ENCODE measurements around the gene AHRR.

Gene AHRR

DNA sequence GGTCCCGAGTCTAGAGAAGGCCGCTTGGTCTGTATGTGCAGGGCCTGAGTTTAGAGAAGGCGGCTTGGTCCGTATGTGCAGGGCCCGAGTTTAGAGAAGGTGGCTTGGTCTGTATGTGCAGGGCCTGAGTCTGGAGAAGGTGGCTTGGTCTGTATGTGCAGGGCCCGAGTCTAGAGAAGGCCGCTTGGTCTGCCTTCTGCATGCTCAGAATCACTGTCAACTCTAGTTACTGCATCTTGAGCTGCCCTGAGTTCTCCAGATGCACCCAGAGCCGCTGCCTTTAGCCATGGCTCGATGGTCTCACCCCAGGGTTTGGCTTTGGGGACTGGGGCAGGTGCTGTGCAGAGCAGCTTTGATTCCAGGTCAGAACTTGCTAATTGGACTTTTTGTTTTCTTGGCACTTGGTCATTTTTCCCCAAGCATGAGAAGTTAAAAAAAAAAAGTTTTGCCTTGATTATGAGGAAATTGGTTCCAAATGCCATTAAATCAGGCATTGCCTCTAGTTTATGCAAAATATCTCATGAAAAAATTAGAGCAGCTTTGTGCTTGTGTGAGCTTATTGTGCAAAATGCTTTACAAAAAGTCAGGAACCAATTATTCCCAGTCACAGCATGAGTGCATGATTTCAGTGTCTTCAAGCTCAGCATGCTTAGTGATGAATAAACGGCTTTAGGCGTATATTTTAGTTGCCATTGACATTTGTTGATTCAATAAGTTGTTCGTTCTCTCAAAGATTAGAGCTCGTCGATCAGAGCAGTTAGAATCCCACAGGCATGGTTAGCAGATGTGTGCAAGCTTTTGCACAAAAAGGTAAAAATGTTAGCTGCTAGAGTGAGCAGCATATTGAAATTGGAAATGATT lies 96.0 kb downstream of the AHRR start:
- DNase-seq = no peak

DNA sequence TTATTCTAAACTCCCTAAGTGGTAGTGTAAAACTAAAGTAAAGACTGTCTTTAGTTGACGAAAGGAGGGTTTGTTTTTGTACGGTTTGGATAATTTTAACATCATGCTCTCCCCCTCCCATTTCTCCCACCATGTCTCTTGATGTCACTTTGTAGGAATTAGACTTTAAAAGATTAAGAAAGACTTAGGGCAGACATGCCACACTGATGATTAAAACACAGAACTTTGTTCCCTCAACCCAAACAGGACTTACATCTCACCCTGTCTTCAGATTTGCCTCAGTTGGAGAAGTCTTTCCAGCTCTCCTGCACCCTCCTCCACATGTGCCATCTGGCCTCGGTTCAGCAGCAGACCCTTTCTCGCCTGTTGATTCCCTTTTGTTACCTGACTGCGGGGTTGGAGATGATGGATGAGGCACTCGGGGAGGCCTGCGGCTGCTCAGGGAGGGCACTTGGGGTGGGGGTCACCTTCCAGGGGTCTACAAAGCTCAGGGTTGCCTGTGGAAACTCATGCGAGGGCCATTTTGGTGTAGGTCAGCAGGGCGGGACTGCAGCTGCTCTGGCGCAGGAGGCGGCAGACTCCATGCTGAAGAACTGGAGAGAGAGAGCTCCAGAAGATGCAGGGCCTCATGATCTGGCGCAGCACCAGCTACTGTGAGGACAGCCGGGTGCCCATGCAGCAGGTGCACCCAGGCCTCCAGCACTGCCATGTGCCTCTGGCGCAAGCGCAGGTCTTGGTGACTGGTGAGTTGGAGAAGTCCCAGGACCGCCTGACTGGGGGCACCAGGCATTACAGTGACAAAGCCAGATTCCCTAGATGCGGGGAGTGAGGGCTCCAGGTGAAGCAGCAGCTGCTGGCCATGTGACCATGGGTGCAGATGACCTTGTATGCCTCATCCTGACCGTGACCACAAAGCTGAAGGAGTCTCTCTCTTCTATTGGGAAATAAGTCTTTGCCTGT lies 96.9 kb downstream of the AHRR start:
- no peak for DNase-seq

GRCh38 chr5:419970-420369 lies 98.5 kb downstream of the AHRR start:
- no peak for DNase-seq

DNA sequence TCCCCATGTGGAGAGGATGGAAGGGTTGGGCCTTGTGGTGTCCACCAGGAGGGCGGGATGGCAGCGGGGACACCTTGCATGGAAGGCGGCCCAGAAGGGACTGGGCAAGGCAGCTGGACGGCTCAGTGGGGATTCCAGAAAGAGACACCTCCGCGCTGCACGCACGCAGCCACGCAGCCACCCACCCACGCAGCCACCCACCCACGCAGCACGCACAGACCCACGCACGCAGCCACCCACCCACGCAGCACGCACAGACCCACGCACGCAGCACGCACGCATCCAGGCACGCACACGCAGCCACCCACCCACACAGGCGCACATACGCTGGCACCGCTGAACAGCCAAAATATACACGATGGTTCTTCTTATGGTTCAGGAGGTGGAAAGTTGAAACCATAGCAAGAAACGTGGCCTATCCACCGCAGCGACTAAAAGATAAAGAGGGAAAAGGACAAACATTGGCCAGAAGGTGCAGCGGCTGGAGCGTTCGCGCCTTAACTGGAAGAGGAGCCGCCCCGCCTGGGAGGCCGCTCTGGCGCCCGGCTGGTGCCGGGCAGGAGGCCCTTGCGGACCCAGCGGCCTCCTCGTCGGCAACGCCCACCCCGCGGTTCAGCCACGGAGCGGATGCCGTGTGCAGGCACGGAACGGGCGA lies 99.2 kb downstream of the AHRR start:
- DNase-seq = no peak

- no peak for DNase-seq
Measured at GRCh38 chr5:421287-421880, 99.9 kb downstream of the AHRR start.

- DNase-seq = no peak
Measured at GRCh38 chr5:421901-422300, 100.4 kb downstream of the AHRR start.

DNA sequence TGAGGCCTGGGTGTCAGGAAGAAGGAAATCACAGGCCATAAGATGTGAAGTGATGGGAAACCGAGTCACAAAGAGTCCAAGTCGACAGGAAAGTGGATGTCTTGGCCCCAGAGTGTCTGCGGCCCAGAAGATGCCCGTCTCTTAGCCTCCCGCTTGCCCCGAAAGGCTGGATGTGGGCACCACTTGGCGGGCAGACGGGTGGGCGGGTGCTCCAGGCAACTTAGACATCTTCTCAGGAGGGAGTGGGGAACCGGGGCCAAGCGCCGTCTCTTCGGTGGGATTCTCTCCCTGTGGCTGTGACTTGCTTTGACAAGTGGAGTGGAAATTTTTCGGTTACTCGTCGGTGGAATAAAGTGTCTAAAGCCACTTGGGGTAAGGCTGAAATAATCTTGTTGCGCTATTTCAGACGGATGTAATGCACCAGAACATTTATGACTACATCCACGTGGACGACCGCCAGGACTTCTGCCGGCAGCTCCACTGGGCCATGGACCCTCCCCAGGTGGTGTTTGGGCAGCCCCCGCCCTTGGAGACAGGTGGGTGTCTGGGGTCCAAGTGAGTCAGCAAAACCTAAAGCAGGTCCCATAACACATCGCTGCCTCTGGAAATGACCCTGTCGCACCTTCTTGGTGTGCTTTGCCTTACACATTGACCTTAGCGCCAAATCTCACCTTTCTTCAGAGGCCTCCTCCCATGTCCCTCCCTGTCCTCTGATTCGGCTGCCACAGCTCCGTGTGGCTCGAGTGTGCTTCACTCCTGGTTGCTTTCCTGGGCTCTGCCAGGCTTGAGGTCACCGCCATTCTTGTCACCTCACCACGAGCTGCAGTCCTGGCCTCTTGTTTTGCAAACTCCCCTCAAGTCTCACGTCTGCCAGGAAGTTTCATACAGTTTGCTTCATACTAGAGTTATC lies 101.1 kb downstream of the AHRR start:
- no peak for DNase-seq

GRCh38 chr5:423233-423565 lies 101.7 kb downstream of the AHRR start:
- no peak for DNase-seq

DNA sequence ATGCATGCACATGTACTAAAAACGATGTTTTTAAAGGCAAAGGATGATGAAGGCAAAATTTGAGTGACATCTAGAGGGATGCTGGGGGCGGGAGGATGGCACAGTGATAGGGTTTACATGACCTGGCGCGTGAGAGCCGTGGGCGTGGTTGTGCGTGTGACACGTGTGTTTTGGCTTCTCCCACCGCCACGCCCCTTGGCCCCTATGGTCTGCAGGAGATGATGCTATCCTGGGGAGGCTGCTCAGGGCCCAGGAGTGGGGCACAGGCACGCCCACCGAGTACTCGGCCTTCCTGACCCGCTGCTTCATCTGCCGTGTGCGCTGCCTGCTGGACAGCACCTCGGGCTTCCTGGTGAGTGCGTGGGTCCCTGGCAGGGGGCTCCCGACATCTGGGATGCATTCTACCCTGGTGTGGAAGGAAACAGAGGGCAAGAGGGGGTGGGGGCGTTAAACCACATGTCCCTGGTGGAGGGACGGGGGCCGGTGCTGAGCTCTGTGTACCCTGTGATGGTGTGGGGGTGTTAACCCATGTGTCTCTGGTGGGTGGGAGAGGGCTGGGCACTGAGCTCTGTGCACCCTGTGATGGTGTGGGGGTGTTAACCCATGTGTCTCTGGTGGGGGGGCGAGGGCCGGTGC lies 102.2 kb downstream of the AHRR start:
- DNase-seq = no peak

DNA sequence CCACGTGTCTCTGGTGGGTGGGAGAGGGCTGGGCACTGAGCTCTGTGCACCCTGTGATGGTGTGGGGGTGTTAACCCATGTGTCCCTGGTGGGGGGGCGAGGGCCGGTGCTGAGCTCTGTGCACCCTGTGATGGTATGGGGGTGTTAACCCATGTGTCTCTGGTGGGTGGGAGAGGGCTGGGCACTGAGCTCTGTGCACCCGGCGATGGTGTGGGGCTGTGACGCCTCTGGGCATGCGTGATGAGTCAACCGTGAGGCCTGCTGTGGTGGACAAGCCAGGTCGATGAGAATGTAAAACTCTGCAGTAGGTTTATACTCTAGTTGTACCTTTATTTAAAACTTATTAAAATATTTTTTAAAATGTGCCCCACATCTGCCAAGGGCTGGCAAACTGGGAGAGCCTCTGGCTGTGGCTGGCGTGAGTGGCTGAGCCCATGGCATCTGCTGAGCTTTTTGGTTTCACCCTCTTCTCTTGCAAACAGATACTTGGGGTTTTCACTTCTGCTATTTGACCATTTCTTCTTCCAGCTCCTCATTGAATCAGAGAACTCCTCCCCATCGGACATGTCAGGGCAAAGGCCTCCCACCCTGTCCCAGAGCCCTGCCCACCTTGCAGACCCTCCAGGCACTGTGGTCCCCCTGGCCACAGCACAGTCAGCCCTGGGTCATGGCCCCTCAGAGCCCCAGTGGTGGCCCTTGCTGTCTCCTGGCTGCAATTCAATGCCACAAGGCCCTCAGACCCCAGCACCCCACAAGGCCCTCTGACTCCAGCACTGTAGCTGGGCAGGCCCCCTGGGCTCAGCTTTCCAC lies 103.0 kb downstream of the AHRR start:
- DNase-seq = no peak

GRCh38 chr5:425714-426113 lies 104.2 kb downstream of the AHRR start:
- no peak for DNase-seq

DNA sequence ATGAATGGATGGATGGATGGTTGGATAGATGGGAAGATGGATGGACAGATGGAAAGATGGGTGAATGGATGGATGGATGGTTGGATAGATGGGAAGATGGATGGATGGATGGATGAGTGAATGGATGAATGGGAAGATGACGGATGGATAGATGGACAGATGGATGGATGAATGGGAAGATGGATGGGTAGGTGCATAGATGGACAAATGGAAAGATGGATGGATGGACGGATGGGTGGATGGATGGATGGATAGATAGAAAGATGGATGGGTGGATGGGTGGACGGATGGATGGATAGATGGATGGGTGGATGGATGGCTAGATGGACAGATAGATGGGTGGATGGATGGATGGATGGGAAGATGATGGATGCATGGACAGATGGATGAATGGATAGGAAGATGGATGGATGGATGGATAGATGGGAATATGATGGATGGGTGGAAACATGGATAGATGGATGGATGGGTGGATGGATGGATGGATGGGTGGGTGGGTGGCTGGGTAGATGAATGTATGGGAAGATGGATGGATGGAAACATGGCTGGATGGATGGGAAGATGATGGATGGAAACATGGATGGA lies 105.0 kb downstream of the AHRR start:
- no peak for DNase-seq

DNA sequence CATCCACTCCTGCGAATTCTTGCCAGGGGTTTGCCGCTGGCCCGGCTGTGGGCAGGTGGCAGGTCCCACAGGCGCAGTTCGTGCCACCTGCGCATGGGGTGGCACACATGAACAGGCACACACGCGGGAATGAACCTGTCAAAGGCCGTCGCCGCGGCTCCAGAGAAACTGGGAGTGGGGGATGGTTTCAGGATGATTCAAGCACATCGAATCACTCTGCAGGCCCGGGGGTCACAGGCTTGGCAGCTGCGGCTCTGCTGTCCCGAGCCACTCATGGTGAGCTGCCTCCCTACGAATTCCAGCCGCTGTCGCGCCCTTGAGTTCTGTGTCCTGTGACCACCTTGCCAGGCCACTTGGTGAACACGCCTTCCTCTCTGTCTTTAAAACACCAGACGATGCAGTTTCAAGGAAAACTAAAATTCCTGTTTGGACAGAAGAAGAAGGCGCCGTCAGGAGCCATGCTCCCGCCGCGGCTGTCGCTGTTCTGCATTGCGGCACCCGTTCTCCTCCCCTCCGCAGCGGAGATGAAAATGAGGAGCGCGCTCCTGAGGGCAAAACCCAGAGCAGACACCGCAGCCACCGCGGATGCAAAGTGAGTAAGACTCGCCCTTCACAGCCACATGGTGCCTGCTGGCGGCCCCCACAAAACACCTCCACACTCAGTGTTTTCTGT lies 106.0 kb downstream of the AHRR start:
- no peak for DNase-seq

DNA sequence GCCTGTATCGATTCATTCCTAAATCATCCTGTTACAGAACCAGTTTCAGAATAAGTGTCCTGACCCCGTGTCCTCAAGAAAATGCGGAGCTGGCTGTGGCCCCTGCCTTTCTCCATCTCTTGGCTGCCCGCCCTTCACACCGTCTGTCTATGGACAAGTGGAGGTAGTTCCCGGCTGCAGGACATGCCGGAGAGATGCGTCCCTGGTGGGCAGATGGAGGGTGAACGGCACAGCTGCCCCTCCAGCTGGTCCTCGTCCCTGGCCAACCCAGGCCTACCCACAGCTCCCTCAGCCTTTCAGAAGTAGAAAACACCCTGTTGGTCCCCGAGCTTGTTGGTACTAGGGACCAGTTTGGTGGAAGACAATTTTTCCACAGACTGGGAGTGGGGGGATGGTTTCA lies 106.7 kb downstream of the AHRR start:
- DNase-seq = no peak

GRCh38 chr5:428754-429452 lies 107.4 kb downstream of the AHRR start:
- no peak for DNase-seq

GRCh38 chr5:429453-430188 lies 108.1 kb downstream of the AHRR start:
- no peak for DNase-seq

- no peak for DNase-seq
Measured at GRCh38 chr5:430214-430925, 108.9 kb downstream of the AHRR start.

Measured in DMS153 (cell line).